ENCODE results near the gene TMBIM1.

DNA sequence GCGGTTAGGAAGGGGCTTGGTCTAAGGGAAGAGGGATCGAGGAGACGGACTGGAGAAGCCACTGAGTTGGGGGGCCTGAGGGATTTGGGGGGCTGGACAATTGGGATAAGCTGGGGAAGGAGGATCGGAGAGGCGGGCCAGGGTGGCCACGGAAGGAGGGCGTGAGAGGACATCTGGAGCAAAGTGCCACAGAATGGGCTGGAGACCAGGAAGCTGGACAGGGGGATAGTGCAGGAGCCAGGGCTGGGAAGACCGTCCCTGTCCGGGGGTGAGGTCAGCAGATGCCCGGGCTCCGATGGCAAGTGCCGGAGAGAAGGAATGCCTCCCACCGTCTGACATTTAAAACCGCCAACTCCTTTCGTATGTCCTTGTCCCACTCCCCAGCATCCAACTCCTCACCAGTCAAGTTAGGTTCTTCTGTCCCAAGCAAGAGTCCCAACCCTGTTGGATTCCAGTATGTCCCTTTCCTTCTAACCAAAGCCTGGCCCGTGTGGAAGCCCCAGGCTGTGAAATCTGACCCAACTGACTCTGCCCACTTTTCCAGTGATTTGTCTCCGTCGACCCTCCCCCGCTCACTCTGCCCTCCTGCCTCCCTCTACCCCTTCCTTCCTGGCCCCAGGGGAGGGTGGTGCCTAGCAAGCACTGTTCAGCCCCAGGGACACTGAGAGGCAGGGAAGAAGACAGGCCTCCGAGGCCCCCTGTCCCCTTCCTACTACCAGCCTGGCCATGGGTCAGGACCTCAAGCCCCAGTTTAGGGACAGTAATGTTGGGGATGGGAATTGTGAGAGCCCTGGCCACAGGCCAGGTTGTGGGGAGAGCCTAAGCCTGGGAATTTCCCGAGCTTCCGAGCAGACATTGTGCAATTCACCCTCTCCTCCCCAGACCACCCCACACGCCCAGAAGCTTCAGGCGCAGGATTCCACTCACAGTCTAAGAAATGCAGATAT is 31.5 kb upstream of the TMBIM1 start:
- TF ChIP-seq, protein P1, sequence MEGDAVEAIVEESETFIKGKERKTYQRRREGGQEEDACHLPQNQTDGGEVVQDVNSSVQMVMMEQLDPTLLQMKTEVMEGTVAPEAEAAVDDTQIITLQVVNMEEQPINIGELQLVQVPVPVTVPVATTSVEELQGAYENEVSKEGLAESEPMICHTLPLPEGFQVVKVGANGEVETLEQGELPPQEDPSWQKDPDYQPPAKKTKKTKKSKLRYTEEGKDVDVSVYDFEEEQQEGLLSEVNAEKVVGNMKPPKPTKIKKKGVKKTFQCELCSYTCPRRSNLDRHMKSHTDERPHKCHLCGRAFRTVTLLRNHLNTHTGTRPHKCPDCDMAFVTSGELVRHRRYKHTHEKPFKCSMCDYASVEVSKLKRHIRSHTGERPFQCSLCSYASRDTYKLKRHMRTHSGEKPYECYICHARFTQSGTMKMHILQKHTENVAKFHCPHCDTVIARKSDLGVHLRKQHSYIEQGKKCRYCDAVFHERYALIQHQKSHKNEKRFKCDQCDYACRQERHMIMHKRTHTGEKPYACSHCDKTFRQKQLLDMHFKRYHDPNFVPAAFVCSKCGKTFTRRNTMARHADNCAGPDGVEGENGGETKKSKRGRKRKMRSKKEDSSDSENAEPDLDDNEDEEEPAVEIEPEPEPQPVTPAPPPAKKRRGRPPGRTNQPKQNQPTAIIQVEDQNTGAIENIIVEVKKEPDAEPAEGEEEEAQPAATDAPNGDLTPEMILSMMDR (IDR thresholded peaks at IDR 0.05; ENCODE audit: low read depth, low read length), result no peak
- no peak for TF ChIP-seq EZH2phosphoT487 (IDR thresholded peaks at IDR 0.05; ENCODE audit: low read depth)

Data from OCI-LY3 (cell line).